ENCODE data around the gene FCHSD2.
"Not testable (repeated sequence)": the region's sequence is repeated elsewhere in the genome, so short reads cannot be mapped to it uniquely, and the experiment has no call there.

FCHSD2 gene

GRCh38 chr11:73002214-73002613, 139.9 kb downstream of the FCHSD2 start:
- no peak for DNase-seq

GRCh38 chr11:73001615-73002014, 140.5 kb downstream of the FCHSD2 start:
- DNase-seq = no peak

- DNase-seq = no peak
Measured at GRCh38 chr11:72998676-72999075, 143.4 kb downstream of the FCHSD2 start.

GRCh38 chr11:72996959-72997358, 145.2 kb downstream of the FCHSD2 start:
- DNase-seq = no peak

GRCh38 chr11:72989727-72990126, 152.4 kb downstream of the FCHSD2 start:
- no peak for DNase-seq

GRCh38 chr11:72988821-72989220, 153.3 kb downstream of the FCHSD2 start:
- DNase-seq = no peak

GRCh38 chr11:72985645-72986044, 156.5 kb downstream of the FCHSD2 start:
- no peak for DNase-seq

GRCh38 chr11:72984453-72985077, 157.6 kb downstream of the FCHSD2 start:
- DNase-seq = no peak

- no peak for DNase-seq
Measured at GRCh38 chr11:72983560-72983959, 158.6 kb downstream of the FCHSD2 start.

GRCh38 chr11:72981971-72982685, 160.0 kb downstream of the FCHSD2 start:
- no peak for DNase-seq

- DNase-seq = no peak
Measured at GRCh38 chr11:72981080-72981479, 161.0 kb downstream of the FCHSD2 start.

- not testable (repeated sequence) for DNase-seq
Measured at GRCh38 chr11:72977782-72978181, 164.3 kb downstream of the FCHSD2 start.

GRCh38 chr11:72976522-72976892, 165.6 kb downstream of the FCHSD2 start:
- DNase-seq = not testable (repeated sequence)

GRCh38 chr11:72975778-72976521, 166.2 kb downstream of the FCHSD2 start:
- no peak for DNase-seq

- DNase-seq = no peak
Measured at GRCh38 chr11:72974487-72975205, 167.5 kb downstream of the FCHSD2 start.

GRCh38 chr11:72972496-72973128, 169.5 kb downstream of the FCHSD2 start:
- DNase-seq = no peak

- DNase-seq = no peak
Measured at GRCh38 chr11:72971192-72971967, 170.7 kb downstream of the FCHSD2 start.

- DNase-seq = no peak
Measured at GRCh38 chr11:72970557-72971118, 171.5 kb downstream of the FCHSD2 start.

- DNase-seq = no peak
Measured at GRCh38 chr11:72969894-72970335, 172.2 kb downstream of the FCHSD2 start.

- DNase-seq = no peak
Measured at GRCh38 chr11:72968390-72968789, 173.7 kb downstream of the FCHSD2 start.

- DNase-seq = no peak
Measured at GRCh38 chr11:72965672-72966071, 176.4 kb downstream of the FCHSD2 start.

GRCh38 chr11:72962717-72963116, 179.4 kb downstream of the FCHSD2 start:
- DNase-seq = no peak

All from islet precursor cell (in vitro differentiated cells).